ENCODE measurements around the gene TCOF1.

The TCOF1 gene

DNA sequence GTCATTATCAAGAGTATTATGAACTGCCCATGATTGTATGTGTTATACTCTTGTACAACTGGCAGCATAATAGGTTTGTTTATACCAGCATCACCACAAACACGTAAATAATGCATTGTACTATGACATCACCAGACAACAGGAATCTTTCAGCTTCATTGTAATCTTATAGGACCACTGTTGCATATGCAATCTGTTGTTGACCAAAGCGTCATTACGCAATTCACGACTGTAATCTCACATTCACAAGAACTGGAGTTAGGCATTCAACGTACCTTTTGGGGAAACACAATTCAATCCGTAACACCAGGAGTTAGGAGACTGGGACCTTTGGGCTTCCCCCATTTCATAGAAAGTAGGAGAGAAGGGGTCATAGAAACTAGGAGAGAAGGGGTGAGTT lies 34.4 kb upstream of the TCOF1 start:
- DNase-seq (ENCODE audit: extremely low spot score, insufficient read length, low read depth) (no peak), FAIRE-seq (no peak)

DNA sequence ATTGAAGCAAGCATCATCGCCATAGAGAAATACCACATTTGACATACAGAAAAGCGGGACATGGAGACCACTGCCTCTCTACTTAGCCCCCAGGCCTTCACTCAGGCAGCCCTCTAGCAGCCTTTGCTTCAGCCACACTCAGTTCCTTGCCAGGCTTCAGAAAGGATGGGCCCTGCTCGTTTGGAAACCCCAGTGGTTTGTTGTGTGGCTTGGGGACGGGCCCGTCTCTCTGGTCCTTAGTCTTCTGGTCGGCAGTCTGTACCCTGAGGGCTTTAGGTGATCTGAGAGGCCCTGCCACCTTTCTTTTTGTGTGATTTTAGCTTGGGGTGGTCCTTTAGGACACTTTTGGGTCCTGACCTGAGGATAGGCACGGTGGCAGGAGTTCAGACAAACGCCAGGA lies 33.7 kb upstream of the TCOF1 start:
- FAIRE-seq (no peak), DNase-seq (ENCODE audit: extremely low spot score, insufficient read length, low read depth) (no peak)

GRCh38 chr5:150325426-150325825 lies 32.1 kb upstream of the TCOF1 start:
- DNase-seq (ENCODE audit: extremely low spot score, insufficient read length, low read depth) (no peak), FAIRE-seq (no peak)

DNA sequence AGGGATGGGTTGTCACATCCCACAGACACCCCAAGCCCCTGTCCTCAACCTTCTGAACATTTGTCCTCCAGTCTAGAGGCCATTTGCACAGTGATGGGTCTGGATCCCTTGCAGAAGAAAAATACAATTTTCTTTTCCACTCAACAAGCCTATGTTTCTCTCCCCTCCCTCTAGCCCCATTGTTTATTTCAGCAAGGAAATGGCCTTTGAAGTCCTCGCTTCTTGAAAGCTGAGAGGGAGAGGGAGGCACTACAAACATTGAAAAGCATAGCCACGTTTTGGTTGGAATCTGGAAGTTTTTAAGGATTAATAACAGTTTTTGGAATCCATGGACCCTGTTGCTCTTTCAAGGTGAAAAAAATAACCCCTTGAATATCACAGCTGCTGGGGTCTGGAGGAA lies 30.8 kb upstream of the TCOF1 start:
- no peak for FAIRE-seq
- no peak for DNase-seq (ENCODE audit: extremely low spot score, insufficient read length, low read depth)

- FAIRE-seq (no peak), DNase-seq (ENCODE audit: extremely low spot score, insufficient read length, low read depth) (no peak)
Observed at GRCh38 chr5:150327139-150327538, 30.4 kb upstream of the TCOF1 start.

DNA sequence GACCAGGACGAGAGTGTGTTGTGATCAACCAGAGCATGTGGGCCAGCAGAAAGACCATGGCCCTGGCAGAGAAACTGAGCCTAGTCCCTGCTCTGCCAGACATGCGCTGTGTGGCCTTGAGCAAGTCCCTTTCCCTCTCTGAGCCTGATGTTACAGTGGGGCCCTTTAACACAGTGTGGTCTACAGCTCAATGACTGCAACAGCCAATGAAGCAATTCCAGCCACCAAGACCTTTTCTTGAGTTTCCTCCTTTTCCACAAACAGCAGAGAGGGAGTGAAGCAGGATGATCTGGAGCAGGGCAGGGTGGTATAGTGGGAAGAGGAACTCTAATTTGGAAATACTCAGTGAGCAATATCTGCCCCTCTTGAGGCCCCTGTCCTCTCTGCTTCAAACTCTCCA lies 29.0 kb upstream of the TCOF1 start:
- DNase-seq (ENCODE audit: extremely low spot score, insufficient read length, low read depth), result no peak
- FAIRE-seq, result no peak

DNA sequence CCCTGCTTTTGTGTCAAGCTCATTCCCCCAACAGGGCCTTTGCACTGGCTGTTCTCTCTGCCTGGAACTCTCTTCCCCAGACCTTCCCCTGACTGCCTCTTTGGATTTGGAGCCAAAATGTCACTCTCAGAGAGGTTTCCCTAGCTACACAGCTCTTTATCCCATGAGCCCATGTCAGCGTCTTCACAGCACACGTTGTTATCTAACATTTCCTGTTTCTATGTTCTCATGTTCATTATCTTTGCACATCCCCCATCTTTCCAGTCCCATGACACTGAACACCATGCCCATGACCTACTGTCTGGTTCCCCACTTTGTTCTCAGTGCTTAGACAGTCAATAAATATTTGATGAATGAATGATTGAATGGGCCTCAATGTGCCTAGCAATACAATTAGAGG lies 28.5 kb upstream of the TCOF1 start:
- DNase-seq (ENCODE audit: extremely low spot score, insufficient read length, low read depth) (no peak), FAIRE-seq (no peak)

GRCh38 chr5:150329881-150330876 lies 27.3 kb upstream of the TCOF1 start:
- DNase-seq (ENCODE audit: extremely low spot score, insufficient read length, low read depth), result no peak
- no peak for FAIRE-seq

GRCh38 chr5:150333400-150333799 lies 24.1 kb upstream of the TCOF1 start:
- DNase-seq (ENCODE audit: extremely low spot score, insufficient read length, low read depth) (no peak), FAIRE-seq (no peak)

DNA sequence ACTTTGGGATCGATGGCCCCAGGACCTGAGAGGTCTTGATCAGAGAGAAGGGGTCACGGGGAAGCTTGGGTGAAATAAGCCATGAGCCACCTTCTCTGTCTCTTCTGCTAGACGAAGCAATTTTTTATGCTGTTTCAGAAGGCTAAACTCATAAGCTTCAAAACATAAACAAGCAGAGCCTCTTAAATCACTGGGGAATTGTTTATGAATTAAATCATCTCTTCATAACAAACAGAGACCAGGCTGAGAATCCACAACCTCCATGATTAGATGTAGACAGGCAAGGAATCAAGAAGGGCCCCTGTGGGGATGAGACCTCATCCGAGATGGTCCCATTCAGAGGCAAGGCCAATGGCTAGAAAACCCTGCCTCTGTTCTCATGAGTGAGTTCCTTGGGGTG lies 21.7 kb upstream of the TCOF1 start:
- DNase-seq (ENCODE audit: extremely low spot score, insufficient read length, low read depth) (no peak), FAIRE-seq (no peak)

- DNase-seq (ENCODE audit: extremely low spot score, insufficient read length, low read depth), result no peak
- FAIRE-seq, result no peak
Observed at GRCh38 chr5:150338546-150338945, 19.0 kb upstream of the TCOF1 start.

DNA sequence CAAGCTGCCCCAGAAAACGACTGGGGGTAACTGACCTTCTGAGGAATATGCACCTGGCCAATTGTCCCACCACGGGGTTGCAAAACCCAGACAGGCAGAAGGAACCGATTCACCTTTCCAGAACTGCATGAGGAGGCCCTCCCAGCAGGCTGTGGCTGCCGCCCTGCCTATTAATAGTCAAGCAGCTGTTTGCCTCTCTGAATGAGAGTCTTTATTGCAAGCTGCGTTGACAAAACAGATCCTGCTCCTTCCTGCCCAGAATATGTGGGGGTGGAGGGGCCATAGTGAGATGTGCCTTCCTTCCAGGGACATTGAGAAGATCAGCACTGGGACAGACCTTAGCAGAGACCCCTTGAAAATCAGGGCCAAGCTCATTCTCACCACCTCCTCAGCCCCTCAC lies 18.3 kb upstream of the TCOF1 start:
- FAIRE-seq (no peak), DNase-seq (ENCODE audit: extremely low spot score, insufficient read length, low read depth) (no peak)

DNA sequence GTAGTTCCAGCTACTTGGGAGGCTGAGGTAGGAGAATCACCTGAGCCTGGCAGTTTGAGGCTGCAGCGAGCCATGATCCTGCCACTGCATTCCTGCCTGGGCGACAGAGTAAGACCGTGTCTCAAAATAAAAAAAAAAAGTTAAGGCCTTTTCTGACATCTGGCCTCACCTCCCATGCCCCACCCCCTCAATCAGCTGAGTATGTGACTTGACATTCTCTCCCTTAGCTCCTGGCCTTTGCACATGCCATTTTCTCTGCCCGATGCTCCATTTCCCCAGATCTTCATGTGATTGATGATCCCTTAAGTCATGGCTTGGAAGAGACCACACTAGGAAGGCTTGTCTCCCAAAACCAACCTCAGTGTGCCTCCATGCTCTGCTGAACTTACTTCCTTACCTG lies 17.7 kb upstream of the TCOF1 start:
- no peak for DNase-seq (ENCODE audit: extremely low spot score, insufficient read length, low read depth)
- no peak for FAIRE-seq

DNA sequence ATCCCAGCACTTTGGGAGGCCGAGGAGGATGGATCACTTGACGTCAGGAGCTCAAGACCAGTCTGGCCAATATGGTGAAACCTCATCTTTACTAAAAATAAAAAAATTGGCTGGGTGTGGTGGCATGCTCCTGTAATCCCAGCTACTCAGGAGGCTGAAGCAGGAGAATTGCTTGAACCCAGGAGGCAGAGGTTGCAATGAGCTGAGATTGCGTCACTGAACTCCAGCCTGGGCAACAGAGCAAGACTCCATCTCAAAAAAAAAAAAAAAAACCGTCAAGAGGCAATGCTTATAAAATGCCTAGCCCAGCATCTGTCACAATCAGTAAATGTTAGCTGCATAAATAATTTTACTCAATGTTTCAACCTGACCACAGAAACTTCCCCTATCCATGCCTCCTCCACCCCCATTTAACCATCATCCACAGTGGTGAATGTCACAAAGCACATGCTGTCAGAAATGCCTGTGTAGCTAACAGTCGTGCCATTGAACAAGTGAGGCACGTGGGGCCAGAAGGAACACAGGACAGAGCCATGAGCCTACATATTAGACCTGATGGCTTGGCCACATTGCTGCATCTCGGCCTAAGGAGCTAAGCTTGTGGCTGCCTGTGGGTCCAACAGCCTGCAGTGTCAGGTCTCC lies 16.8 kb upstream of the TCOF1 start:
- FAIRE-seq, result no peak
- DNase-seq (ENCODE audit: extremely low spot score, insufficient read length, low read depth), result no peak

GRCh38 chr5:150341331-150341730 lies 16.2 kb upstream of the TCOF1 start:
- no peak for FAIRE-seq
- no peak for DNase-seq (ENCODE audit: extremely low spot score, insufficient read length, low read depth)

DNA sequence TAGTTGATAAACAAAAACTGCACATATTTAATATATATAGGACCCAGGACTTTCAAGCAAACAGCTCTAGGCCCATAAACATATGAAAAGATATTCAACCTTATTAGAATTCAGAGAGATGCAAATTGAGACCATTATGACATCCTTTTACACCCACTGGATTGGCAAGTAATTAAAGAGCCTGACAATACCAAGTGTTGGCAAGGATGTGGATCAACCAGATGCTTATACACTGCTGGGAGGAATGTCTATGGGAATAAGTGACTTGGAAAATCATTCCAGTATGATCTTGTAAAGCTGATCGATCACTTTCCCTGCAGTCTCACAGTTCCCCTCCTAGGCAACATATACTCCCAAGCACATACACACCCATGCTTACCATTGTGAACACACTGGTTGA lies 15.5 kb upstream of the TCOF1 start:
- no peak for DNase-seq (ENCODE audit: extremely low spot score, insufficient read length, low read depth)
- FAIRE-seq, result no peak

DNA sequence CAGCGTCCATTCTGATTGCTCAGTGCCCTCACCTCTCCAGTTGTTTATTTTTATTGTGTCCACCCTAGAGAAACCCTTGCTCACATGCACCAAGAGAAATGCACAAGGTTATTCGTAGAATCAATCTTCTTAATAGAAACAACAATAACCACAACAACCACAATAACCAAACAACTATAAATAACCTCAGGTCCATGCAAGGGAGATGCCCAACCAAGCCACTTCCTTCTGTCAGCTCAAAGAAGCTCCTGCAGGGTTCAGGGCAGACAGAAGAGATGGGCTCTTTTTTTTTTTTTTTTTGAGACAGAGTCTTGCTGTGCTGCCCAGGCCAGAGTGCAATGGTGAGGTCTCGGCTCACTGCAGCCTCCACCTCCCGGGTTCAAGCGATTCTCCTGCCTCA lies 14.9 kb upstream of the TCOF1 start:
- peak; percentile 18 for FAIRE-seq
- DNase-seq (ENCODE audit: extremely low spot score, insufficient read length, low read depth), result no peak

- no peak for DNase-seq (ENCODE audit: extremely low spot score, insufficient read length, low read depth)
- no peak for FAIRE-seq
Observed at GRCh38 chr5:150343994-150344631, 13.4 kb upstream of the TCOF1 start.

DNA sequence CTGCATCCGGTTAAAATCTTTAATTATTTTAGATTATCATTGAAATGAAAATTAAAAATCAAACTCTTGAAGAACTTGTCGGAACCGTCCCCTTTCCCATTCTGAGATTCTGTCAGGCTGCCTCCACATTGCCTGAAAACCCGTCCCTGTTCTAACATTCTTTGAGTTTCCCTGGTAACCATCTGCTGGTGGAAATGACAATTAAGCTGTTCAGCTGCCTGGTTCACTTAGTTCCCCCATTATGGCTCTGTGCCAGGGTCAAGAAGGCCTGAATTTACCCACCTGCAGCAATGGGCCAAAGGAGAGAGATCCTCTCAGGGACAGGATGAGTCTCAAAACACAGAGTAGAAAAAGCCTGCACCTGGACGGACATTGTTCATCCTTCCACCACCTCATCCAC lies 11.8 kb upstream of the TCOF1 start:
- DNase-seq (ENCODE audit: extremely low spot score, insufficient read length, low read depth) (no peak), FAIRE-seq (no peak)

DNA sequence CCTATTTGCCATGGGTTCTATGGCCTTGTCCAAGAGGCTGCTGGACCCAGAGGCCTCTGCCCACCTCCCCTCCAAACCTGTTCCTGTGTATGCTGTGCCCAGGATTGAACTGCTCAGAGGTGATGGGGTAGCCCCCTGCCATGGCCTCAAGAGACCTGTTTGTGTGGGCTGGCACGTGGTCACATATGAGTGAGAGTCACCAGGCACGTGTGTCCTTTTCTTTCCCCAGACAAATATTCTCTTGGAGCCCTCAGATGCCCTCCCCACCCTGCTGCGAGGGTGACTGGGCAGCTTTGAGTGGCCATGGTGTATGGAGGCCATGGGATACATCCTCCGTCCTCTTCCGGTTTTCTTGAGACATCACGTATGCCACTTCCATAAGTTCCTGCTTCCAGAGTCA lies 10.9 kb upstream of the TCOF1 start:
- no peak for DNase-seq (ENCODE audit: extremely low spot score, insufficient read length, low read depth)
- FAIRE-seq, result no peak

- no peak for FAIRE-seq
- DNase-seq (ENCODE audit: extremely low spot score, insufficient read length, low read depth), result no peak
Observed at GRCh38 chr5:150347003-150347402, 10.5 kb upstream of the TCOF1 start.

Data from GM18507 (cell line).